Smooth muscle cell of the brain vasculature (primary cell): Measurements from ENCODE around the gene GRID1.

Experiments
- DNase-seq: peaks from one replicate; pipeline ENCODE4 v3.0.0-alpha.2; 2012; ENCODE audit warnings: low read depth, low spot score

The GRID1 gene

GRCh38 chr10:86213148-86213547 lies 153.4 kb downstream of the GRID1 start:
- DNase-seq: no peak

- DNase-seq: no peak
These were observed 154.2 kb downstream of the GRID1 start for GRCh38 chr10:86212391-86212700.

- DNase-seq: no peak
These were observed 154.8 kb downstream of the GRID1 start for GRCh38 chr10:86211691-86212390.

- DNase-seq: no peak
These were observed 156.2 kb downstream of the GRID1 start for GRCh38 chr10:86210416-86210815.

- DNase-seq: no peak
These were observed 156.9 kb downstream of the GRID1 start for GRCh38 chr10:86209726-86210125.

- no peak for DNase-seq
These were observed 159.4 kb downstream of the GRID1 start for GRCh38 chr10:86207226-86207625.

- no peak for DNase-seq
These were observed 160.4 kb downstream of the GRID1 start for GRCh38 chr10:86206240-86206579.

- DNase-seq: no peak
These were observed 161.0 kb downstream of the GRID1 start for GRCh38 chr10:86205306-86206239.

GRCh38 chr10:86204421-86205305 lies 161.9 kb downstream of the GRID1 start:
- no peak for DNase-seq

GRCh38 chr10:86203162-86203905 lies 163.3 kb downstream of the GRID1 start:
- no peak for DNase-seq

GRCh38 chr10:86202226-86202735 lies 164.3 kb downstream of the GRID1 start:
- no peak for DNase-seq

GRCh38 chr10:86200867-86201266 lies 165.7 kb downstream of the GRID1 start:
- DNase-seq: no peak

- no peak for DNase-seq
These were observed 166.3 kb downstream of the GRID1 start for GRCh38 chr10:86200269-86200668.

- DNase-seq: no peak
These were observed 167.6 kb downstream of the GRID1 start for GRCh38 chr10:86199041-86199440.

GRCh38 chr10:86198271-86198670 lies 168.3 kb downstream of the GRID1 start:
- DNase-seq: no peak

GRCh38 chr10:86197166-86197790 lies 169.3 kb downstream of the GRID1 start:
- no peak for DNase-seq

- DNase-seq: no peak
These were observed 171.0 kb downstream of the GRID1 start for GRCh38 chr10:86195521-86196157.

GRCh38 chr10:86194684-86195083 lies 171.9 kb downstream of the GRID1 start:
- no peak for DNase-seq

GRCh38 chr10:86193841-86194240 lies 172.8 kb downstream of the GRID1 start:
- DNase-seq: no peak

GRCh38 chr10:86192691-86193090 lies 173.9 kb downstream of the GRID1 start:
- DNase-seq: no peak
